Hindlimb muscle (tissue), 1 donor: Measurements from ENCODE around the gene SLC7A10. TPM values are rescaled to one million over a fixed set of nuclear protein-coding genes. Genes with fewer than 3 reads are reported as not detected.
A peak's percentile ranks its signal among the peaks of the same experiment; 100 is the strongest.
"Not testable (repeated sequence)": the region's sequence is repeated elsewhere in the genome, so short reads cannot be mapped to it uniquely, and the experiment has no call there.

Experiments used
- DNase-seq: peaks from one replicate; pipeline ENCODE4 v3.0.0-alpha.2; 2013
- polyA plus RNA-seq: library from polyadenylated mRNA; unstranded; fragments of 120-200 nt; gene quantifications from one replicate; pipeline ENCODE4 v1.2.1, GENCODE V29; 2013; ENCODE audit not compliant: insufficient read length

SLC7A10 gene
- polyA plus RNA-seq, 1 donor: 10.8 TPM

DNA sequence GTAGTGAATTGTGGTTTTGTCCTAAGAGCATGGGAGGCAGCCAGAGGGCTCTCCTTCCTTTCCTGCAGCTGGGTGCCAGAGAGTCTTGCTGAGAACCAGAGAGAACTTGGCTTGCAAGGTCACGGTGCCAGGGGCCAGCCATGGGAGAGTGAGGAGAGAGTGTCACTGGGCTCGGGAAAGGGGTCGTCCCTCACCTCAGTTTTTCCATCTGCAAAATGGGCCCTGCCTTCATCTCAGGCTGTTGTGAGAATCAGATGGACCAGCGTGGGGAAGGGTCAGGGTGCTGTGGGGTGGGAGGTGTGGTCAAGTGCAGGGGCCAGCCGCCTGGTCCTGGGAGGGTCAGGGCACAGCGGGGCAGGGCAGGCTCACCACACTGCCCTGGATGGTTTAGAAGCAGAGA lies 24.2 kb downstream of the SLC7A10 start:
- DNase-seq: no peak

DNA sequence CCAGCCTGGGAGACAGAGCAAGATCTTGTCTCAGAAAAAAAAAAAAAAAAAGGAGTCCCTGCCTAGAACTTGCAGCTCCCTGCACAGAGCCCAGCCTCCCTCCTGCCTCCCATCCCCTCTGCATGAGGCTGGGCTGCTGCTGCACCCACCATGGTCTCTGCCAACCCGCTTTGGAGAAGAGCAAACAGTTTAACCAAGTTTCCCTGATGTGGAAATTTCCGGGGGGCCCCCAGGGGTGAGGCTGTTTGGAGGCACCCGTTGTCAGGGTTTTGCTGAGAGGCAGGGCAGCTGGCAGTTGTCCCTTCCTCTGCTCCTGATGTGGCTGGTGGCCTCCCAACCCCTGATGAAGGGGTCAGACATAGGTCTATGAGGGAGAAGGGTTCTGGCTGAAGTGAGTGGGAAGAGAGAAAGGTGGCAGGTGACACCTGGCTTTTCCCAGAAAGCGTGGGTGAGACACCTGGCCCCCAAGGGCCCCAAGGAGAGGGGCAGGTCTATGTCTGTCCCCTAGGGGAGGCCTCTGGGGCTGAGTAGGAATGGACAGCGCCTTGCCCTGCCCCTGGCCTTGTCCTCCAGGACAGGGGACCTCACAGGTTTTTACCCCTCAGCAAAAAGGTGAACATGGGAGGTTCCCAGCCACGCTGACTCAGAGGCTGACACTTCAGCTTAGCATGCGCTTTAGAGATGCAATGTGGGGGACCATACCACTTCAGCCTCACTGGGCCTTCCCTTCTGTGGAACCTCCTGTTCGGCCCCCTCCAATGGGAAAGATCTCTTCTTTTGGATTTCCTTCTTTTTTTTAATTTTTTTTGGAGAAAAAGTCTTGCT lies 26.0 kb downstream of the SLC7A10 start:
- DNase-seq: no peak

DNA sequence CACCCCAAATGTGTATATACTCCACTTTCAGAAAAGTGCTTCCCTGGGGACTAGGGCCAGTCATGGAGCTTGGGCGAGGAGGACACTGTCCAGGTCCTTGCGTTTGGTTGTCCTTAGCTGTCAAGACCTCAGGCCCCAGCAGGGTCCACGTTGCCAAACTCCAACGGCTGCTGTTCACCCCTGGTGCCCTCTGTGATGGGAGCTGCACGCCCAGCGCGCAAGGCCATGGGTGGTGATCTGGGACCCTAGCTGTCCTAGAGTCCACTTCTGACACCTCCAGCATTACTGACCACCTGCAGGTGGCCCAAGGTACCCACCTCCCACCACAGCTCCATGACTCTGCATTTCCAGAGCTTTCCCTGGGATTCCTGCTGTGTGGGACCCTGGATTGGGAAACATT lies 27.5 kb downstream of the SLC7A10 start:
- no peak for DNase-seq

DNA sequence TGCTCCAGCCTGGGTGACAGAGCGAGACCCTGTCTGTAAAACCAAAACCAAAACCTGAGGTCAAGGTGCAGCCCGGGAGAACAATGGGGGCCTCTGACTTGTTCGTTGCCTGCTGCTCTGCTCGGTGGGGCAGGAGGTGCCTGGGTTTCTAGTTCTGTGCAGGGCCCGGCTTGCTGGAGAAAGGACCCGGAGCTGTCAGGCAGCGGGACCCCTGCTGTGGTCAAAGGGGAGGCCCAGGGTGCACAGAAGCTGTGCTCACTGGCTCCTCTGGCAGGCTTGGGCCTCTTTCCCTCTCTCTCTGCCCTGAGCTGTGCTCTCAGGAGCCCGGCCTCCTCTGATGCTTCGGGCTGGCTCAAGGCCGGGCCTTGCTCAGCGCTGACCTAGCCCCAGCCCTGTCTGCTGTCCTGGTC lies 28.1 kb downstream of the SLC7A10 start:
- no peak for DNase-seq

DNA sequence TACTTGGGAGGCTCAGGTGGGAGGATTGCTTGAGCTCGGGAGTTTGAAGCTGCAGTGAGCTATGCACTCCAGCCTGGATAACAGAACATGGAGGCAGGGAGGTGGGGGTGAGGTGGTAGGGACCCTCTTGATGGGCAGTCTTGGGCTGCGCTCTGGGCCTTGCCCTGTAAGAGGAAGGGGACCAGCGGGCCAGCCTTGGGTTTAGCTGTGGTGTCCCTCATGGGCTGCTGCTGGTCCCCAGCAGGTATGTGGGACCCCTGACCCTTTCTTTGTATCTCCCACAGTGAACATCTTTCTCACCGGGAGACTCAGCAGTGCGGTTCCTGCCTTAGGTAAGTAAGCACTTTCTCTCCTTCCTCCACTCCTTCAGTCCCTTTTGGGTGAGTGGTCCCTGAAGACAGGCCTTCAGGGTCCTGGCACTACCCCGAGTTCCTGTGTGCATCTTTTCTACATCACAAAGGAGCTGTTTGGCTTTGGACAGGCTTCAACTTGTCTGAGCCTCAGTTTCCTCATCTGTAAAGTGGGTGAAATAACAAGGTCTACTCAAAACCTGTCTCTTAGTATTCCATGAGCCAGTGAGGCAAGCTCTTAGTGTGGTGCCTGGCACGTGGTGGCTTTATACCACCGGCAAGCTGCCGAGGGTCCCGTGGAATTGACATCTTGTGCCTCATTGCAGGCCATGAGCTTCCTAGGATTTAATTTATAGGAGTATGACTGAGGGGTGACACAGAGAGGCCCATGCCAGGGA lies 29.0 kb downstream of the SLC7A10 start:
- no peak for DNase-seq

DNA sequence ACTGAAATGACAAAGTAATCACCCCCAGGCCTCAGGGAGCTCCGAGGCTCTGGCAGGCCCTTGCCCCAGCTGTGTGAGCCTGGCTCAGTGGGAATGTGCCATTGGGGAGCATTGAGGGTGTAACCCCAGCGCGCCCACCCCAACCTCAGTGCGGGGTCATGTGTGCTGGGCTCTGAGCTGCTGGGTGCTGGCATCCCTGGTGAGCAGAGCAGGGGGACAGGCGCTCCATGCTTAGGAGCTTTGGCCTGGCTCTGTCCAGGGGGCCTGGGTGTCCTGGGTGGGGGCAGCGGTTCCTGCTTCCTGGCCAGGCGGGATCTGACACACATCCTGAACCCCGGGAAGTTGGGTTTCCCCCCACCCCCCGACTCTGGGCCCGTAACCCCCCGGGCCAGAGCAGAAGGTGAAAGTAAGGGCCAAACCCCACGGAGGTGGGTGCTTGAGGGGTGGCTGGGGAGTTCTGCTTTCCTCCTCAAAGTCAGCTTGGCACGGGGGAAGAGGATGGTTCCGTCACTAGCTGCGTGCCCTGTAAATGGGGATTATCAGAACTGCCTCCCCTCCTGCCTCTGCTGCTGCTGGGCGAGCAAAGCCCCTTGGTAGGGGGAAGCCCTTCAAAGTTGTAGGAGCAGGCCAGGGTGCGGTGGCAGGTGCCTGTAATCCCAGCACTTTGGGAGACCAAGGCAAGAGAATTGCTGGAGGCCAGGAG lies 29.9 kb downstream of the SLC7A10 start:
- no peak for DNase-seq

DNA sequence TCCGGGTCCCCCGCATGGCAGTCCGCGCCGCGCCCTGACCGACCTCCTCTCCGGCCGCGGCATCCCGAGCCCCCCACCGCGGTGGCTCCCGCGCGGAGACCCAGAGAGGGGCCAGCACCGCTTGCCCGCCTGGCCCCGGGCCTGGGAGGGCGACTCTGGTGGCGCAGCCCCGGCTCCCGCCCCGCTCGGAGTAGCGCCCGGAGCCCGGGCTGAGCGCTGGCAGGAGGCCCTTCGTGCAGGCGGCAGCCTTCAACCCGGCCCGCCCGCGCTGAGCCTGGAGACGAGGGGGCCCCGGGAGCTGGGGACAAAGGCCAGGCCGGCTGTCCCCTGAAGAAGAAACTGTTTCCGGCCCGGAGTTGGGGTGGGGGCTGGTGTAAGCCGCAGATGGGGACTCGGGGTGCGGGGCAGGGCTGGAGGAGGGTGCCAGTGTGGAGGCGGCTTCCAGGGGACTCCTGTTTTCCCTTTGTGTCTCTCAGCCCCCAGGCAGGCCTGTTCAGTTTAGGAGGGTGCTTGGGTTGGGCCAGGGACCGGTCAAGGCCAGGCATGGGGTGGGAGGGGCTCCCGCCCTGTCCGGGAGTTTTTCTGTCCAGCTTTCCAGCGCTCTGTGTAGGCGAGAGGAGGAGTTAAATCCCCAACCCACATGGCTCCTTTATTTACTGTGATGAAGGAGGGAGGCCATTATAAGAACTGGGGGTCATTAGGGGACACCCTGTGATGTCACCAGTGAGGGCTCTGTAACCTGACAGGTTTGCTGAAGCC lies 30.6 kb downstream of the SLC7A10 start:
- no peak for DNase-seq

DNA sequence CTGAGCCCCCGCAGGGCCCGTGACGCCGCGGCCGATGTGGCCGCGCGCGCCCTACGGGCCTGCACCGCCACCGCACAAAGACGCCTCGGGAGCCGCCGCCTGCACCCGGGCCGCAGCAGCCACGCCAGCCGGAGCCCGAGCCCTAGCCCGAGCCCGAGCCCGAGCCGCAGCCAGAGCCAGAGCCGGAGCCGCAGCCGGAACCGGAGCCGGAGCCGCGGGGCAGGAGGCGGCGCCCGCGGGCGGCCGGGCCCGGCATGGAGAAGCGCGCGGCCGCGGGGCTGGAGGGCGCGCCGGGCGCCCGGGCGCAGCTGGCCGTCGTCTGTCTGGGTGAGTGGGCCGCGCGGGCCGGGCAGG lies 31.1 kb downstream of the SLC7A10 start:
- DNase-seq: no peak

DNA sequence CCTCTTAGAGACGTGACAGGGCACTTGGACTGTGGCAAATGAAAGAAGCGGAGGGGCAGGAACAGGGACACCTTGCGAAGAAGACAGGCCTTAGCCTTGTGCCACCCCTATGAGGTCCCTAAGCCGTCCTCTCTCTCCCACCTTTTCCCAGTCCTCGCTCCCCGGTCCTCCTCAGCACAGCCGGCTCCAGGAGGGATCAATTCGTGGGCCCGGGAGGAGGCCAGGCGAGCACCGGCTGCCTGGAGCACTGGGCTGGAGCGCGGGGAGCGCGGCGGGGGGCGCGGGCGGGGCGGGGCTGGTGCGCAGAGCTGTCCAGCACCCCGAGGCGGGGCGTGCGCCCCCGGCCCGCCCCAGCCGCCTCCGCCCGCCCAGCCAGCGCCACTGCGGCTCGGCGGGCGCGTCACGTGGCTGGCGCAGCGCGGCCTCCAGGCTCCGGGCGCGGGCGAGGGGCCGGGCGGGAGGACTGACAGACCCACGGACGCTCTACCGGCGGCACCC lies 31.7 kb downstream of the SLC7A10 start, which contains the start of gene LRP3:
TSS of gene LRP3 (plus strand) at position 466 of the 498 bp plus-strand sequence. CDS start 456 bp downstream, outside the sequence.
- DNase-seq: peak; percentile 54

DNA sequence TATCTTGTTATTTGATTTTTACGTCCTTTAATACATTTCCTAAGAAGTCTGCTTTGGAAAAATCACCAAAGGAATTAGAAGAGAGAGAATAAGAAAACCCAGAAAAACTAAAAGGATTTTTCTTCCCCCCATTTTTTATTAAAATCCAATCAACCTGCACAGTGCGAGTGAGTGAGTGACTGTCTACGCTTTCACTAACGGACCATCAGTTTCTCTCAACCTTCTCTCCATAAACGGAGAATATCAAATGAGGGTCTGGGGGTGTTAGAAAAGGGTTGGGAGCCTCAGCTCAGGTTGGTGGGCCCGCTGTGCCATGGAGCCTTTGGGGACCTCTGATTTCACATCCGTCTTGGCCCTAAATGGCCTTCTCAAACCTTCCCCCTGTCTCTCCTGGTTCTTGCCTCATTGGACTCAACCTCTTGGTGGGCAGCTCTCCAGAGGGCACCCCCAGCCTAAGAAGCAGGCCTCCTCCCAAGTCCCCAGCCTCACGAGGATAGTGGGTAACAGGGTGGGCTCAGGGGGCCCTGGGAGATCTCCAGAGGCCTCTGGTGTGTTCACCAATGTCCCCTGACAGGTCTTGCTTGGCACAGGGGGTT lies 32.3 kb downstream of the SLC7A10 start:
- DNase-seq: no peak

DNA sequence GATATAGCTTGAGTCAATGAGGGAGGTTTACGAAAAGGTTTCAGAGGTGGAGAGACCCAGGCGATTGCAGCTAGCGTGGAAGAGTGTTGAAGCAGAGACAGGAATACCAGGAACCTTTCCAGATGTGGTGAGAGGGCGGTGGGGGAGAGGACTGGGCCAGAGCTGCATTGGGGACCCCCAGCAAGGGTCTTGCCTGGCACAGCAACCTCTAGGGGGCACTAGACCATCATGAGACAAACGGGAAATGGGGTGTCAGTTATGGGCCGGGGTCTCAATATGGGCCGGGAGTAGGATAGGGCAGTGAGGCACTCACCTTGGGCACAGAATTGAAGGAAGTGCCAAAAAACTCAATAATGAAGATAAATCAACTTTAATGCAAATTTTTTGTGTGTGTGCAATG lies 33.6 kb downstream of the SLC7A10 start:
- no peak for DNase-seq

DNA sequence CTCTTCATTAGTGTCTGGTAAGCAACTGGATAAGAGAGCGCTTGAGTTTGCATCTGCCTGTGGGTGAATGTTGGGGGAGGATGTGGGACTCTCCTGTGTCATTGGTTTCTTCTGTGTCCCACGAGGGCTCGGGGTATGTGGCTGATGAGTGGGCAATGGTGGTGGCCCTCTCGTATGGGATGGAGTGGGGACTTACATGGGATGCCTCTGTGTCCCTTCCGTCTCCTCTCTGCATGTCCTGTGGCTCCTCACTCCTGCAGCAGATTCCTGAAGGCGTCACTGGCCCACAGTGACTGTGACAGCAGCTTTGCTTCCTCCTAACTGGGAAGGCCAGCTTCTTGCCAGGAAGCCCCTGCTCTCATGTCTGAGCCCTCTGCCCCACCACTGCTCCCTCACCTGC lies 34.1 kb downstream of the SLC7A10 start:
- DNase-seq: no peak

DNA sequence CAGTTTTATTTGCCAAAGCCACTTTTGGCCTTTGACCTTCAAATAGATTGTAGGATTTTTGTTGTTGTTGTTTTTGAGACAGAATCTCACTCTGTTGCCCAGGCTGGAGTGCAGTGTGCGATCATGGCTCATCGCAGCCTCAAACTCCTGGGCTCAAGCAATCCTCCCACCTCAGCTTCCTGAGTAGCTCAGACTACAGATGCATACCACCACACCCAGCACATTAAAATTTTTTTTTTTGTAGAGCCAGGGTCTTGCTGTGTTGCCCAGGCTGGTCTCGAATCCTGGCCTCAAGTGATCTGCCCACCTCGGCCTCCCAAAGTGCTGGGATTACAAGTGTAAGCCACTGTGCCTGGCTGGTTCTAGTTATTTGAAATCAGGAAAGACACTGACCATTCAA lies 34.6 kb downstream of the SLC7A10 start:
- DNase-seq: not testable (repeated sequence)

DNA sequence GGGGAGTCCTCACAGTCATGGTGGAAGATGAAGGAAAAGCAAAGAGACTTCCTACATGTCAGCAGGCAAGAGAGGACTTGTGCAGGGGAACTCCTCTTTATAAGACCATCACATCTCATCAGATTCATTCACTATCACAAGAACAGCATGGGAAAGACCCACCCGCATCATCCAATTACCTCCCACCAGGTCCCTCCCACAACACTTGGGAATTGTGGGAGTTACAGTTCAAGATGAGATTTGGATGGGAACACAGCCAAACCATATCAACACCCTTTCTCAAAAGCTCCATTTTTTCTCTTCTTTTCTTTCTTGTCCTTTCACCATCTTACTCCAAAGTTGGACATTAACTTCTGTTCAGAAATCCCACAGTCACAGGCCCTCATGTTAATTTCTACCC lies 36.2 kb downstream of the SLC7A10 start:
- DNase-seq: no peak

DNA sequence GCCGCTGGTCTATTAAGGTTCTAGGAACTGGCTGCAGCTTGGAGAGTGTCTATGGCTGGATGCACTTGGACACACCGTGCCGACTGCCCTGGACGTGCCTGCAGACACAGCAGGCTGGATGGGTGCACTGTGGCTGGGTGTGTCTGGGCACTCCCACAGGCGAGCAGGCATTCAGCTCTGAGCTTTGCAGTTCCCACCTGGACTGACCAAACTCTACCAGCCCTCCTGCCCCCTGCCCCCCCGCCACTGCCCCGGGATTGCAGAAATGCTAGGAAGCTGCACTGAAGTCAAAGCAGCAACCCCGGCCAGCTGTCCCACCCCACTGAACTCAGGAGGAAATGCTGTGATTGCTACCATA lies 38.5 kb downstream of the SLC7A10 start:
- DNase-seq: no peak

DNA sequence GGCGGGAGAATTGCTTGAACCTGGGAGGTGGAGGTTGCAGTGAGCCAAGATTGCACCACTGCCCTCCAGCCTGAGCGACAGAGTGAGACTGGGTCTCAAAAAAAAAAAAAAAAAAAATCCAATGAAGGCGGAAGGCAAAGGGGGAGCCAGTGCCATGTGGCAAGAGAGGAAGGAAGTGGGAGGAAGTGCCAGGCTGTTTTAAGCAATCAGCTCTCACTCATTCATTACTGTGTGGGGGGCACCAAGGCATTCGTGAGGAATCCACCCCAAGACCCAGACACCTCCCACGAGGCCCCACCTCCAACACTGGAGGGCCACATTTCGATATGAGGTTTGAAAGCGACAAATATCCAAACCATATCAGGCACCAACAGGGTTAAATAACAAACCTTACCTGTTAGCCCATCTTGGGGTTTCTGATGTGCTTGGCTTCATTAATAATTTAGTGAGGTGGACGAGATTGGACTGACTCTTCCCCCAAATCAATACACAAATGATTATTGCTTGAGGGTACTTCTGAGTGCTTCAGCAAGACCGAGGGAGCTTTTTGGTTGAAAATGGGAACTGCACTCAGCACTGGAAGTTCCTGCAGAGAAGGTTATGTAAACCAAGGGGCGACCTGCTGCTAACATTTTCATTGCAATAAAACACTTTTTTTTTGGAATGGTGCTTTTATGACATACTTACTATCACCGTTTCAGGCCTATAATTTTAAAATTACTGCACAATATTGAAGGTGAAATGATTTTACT lies 39.0 kb downstream of the SLC7A10 start:
- no peak for DNase-seq

DNA sequence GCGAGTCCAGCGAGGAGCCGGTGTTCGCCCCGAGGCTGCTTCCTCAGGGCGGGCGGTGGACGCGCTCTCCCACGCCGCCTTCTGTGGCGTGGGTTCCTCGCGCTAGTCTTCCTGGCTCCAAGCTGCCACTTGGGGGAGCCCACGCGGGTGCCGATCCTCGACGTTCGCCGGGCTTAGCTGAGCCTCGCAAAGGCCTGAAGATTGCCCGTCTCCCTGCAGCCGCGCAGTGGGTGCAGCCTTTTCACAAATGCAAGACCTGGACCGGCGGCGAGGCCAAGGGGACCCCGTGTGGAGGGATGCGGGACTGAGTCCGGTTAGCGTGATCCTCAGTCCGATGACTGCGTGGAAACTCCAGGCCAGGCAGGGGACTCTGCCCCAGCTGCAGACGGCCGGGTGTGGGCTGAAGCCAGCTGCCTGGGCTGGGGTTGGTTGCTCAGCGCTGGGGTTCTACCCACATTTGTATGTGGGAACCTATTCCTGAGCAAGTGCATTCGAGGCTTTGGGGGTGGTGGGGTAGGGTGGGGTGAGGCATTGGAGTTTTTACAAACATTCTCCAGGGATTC lies 48.2 kb downstream of the SLC7A10 start:
- DNase-seq: no peak

DNA sequence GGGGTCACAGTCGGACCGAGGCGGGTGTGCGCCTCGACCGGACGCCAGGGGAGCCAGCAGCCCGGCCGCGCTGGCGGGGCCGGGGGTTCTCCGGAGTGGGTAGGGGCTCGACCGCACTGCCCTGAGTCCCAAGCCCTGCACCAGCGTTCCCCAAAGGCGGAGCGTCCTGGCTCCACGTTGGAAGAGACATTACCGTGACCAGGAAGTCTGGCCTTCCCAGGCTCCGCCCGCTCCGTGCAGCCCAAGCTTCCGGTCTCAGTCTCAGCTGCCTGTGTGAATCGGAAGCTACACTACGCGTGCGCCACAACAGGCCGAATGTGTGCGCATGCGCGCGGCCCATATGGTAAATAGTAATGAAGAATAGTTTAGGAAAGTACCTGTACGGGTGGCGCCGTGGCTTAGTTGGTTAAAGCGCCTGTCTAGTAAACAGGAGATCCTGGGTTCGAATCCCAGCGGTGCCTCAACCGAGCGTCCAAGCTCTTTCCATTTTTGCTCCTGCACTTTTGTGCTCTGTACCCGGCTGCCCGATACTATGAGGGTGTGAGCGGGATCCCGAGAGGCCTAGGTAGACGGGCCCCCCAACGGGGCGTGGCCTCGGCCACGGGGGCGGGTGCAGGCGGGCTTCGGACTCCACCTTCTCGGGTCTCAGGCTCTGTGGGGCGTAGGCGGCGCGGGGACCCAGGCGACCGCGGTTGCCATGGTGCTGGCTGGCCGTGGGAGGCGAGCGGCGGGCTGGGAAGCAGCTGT lies 48.8 kb downstream of the SLC7A10 start:
- DNase-seq: peak; percentile 97

DNA sequence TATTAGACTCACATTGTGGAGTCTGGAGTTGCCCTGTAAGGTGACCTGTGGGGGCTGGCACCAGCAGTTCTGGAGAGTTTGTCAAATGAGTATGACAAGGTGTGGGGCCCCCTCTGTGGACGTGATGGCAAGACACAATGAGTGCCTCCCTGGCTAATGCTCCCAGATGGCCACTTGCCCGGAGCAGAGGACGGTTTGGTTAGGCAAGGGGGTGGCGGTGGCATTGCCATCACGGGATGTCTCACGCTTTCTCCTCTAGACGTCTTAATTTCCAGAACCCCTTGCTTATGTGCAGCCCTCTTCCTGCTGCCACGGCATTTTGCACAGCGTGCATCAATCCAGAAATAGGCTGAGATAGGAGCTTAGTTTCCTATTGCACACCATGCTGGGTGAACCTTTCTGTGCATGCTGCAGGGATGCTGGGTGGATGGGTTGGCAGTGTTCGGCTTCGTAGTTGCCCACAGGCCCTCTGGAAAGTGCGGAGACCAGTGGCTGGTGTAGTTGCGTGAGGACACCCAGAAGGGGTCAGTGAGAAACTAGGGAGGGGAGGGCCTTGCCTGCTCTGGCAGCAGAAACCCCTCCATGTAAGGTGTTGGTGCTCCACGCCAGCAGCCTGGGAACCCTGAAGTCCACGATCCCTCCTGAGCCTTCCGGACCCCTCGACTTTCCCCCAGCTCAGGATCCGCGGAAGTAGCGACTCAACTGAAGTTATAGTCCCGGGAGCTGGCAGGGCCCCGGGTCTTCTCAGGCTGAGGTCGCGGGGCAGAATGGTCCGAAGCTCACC lies 49.6 kb downstream of the SLC7A10 start:
- DNase-seq: no peak
